ENCODE data around the gene NUP93.

NUP93 gene

GRCh38 chr16:56824331-56824730, 94.4 kb downstream of the NUP93 start:
- no peak for DNase-seq

GRCh38 chr16:56824804-56825203, 94.9 kb downstream of the NUP93 start:
- no peak for DNase-seq

GRCh38 chr16:56825826-56826225, 95.9 kb downstream of the NUP93 start:
- DNase-seq: no peak

DNA sequence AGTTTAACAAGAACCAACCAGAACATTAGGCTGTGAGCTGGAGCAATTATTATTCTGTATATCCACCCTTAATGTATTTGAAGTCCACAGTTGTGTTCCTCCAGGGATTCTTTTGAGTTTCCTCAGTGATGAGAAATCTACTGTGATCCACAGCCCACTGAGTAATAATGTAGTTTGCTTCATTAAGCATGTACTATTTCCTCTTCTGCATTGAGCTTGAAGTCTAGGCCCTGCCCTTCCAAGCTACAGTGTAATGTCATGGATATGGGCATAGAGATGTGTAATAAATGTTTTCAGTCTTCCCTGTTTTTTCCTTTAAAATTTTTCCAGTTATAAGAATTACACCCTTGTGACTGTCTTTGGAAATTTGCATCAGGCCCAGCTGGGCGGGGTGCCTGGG, 98.7 kb downstream of the NUP93 start:
- no peak for DNase-seq

- no peak for DNase-seq
Observed at GRCh38 chr16:56830669-56831068, 100.7 kb downstream of the NUP93 start.

- DNase-seq: no peak
Observed at GRCh38 chr16:56832768-56833167, 102.8 kb downstream of the NUP93 start.

DNA sequence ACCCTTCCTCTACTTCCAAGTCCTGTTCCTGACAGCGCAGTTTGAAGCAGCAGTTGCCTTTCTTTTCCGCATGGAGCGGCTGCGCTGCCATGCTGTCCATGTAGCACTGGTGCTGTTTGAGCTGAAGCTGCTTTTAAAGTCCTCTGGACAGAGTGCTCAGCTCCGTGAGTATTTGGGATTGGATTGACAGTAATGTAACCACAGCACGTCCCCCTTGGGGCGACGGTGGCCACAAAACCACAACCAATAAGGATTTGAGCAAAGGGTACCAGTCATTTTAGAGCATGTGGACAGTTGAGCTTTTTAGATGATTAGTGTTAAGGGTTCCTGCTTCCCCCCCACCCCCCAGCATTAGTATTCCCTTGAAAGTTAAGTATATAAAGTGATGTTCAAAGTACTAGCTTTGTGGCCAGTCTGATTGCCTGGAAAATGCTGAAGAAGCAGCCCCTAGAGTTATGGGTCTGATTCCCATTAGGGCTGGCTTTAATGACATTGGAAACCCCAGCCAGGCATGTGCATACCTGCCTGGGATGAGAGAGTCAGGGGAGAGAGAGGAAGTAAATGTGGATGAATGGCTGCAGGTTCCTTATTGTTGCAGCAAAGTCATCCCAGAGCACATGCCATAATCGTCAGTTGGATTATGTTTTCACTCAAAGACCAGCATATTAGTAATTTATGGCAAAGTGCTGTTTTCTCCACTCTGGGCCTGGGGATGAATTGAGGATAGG, 103.5 kb downstream of the NUP93 start:
- no peak for DNase-seq

DNA sequence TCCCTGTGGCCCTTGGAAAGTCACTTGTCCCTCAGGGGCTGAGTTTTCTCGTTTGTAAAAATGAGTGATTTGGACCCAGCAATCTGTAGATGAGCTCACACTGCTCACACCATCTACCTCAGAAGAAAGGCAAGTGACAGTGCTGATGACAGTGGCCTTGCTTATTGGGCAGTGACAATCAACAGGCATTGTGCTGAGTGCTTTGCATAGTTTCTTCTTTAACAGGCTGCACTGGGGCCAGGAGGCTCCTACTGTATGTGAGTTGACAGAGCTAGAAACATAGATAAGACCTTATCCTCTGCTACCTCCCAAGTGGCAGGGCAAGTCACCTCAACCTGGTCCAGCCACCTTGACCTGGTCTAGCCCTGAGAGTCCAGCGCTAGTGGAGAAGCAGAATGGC, 105.4 kb downstream of the NUP93 start:
- no peak for DNase-seq

DNA sequence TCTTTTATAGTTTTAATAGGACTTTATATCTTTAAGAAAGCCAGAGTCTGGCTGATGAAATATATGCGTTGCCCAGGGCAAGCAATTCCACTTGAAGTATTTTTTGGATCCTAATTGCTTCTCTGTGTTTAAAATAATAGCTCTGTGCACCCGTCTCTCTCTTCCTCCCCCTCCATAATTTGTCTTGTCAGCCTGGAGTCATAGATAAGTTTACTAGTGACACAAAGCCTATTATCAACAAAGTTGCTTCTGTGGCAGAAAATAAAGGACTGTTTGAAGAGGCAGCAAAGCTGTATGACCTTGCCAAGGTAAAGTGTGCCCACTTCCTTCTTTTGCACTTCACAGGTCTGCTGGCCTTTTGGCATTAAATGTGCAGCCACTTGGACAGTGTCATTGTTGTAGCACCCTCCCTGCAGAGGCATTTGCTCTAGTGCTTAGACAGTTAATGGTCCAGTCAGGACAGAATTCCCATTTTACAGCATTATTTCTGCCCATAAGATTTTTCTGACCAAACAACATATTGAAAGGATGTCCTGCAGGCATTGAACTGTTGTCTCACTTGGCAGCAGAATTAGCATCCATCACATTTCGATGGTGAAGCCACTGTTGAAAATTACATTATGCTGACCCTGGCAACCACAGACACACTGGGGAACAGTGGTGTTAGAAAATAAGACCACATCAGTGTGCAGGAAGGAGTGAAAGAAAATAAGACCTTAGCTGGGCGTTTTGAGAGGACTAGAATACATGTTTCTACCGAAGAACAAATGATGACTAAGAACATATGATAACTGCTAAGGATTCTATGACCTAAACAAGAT, 106.7 kb downstream of the NUP93 start:
- DNase-seq: no peak

DNA sequence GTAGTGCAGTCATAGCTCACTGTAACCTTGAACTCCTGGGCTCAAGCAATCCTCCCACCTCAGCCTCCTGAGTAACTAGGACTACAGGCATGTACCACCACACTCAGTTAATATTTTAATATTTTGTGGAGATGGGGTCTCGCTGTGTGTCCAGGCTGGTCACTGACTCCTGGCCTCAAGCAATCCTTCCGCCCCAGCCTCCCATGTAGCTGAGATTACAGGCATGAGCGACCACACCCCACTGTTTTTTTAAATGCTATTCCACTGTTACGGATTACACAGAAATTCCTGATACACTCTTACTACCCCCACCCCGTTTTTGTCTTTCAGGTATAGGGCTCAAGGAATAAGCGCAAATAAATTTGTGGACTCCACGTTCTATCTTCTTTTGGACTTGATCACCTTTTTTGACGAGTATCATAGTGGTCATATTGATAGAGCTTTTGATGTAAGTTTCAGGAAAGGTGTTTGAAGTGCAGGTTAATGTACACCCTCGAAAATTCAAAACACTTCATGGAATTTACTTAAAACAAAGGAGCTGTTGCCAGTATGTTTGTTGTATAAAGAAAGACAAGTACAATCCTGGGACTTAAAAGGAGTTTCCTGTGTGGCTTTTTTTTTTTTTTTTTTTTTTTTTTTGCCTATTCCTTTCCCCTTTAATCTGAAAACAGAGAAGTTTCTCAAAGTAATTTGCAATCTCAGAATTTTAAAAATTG, 108.9 kb downstream of the NUP93 start:
- DNase-seq: no peak

- no peak for DNase-seq
Observed at GRCh38 chr16:56841233-56841632, 111.3 kb downstream of the NUP93 start.

DNA sequence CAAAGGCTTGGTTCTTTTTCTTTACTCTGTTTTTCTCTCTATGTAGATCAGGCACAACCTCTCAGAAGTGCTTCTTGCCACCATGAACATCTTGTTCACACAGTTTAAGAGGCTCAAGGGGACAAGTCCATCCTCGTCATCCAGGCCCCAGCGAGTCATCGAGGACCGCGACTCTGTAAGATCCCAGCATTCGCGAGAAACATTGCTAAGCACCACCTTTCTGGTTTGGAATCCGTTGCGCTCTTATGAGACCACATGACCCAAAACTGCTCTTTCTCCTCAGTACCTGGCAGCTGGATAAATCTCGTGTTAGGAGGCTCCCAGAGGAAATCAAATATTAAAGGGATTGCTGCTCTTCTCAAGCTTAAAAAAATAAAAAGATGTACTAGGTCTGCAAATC, 111.7 kb downstream of the NUP93 start:
- no peak for DNase-seq

- no peak for DNase-seq
Observed at GRCh38 chr16:56842133-56842532, 112.2 kb downstream of the NUP93 start.

- DNase-seq: no peak
Observed at GRCh38 chr16:56844056-56844455, 114.1 kb downstream of the NUP93 start.

DNA sequence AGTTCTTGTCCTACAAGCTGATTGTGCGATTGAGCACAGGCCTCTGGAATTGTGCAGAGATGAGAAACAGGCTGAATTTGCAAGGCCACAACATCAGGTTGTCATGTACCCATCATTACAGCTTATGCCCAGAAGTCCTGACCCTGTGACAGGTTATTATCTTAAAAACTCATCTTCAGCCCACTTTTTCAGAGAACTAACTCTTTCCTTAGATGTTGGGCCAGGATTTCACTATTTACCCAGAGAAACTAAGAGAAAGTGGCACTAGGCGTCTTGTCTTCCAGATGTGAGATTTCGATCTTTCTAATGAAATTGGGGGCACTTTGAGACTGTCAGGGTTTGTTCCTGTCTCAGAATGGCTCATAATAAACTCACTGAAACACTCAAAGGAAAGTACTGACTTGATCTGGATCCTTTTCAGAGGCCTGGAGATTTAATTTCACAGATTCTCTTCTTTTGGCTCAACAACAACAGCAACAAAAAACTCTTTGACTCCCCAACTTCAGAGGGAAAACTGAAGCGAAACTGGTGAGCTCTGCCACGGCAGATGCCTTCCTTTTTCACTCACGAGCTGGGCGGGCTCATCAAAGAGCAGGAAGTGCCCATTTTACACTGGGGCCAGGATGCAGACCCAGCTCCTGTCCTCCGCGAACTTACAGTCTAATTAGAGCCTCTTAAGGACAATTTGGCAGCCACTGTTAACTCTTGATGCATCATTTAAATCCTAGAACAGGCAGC, 117.4 kb downstream of the NUP93 start:
- DNase-seq: no peak

- DNase-seq: no peak
Observed at GRCh38 chr16:56848029-56848936, 118.4 kb downstream of the NUP93 start.

DNA sequence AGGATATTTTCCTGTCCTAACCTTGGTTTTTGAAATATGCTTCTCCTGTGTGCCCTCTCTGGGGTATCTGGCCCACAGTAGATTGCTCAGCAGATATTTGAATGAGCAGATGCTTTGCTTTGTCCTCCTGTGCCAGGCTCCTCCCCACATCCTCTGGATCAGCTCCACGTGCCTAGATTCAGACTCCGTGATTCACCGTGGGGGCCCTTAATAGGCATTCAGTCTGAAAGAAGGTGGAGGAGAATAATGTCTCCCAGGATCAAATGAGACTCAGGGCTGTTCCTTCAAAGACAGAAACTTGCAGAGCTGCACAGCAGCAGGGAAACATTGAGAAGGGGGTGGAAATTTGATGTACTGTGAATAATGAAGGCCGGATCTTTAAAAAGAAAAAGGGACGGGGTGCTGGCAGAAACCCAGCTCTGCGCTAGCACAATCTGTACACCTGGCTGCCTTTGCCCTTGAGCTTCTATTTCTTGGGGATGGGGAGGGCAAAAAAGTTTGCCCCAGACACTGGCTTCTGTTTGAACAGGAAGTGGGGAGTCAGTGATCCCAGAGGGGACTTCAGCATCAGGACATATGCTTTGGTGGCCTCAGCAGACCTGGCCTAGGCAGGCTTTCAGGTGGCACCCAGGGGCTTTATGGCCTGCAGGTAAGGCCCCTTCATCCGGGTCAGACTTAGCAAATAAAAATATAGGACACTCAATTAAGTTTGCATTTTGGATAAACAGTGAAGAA, 119.2 kb downstream of the NUP93 start:
- DNase-seq: no peak

- DNase-seq: no peak
Observed at GRCh38 chr16:56849690-56850680, 120.1 kb downstream of the NUP93 start.

GRCh38 chr16:56851671-56852400, 121.9 kb downstream of the NUP93 start:
- DNase-seq: no peak

Measured in NCI-H748 treated with DMSO at 0.1 percent for 48 hours (cell line).